Mucosa of rectum (tissue), 2 donors: ENCODE data around the gene ITGAX.

Experiments used
- H3K27ac ChIP-seq, 2 donors: one replicate each; pipeline ENCODE4 v1.7.0; 2013; ENCODE audit warnings: inconsistent platforms in 2 of 2, low read depth in 2 of 2, low read length in 2 of 2
- H3K27me3 ChIP-seq, 2 donors: one replicate each; pipeline ENCODE4 v1.7.0; 2013; ENCODE audit warnings: low read length in 2 of 2; ENCODE audit not compliant: control insufficient read depth in 2 of 2, insufficient read depth in 2 of 2
- H3K36me3 ChIP-seq, 2 donors: one replicate each; pipeline ENCODE4 v1.7.0; 2013; ENCODE audit warnings: low read length in 2 of 2; ENCODE audit not compliant: control insufficient read depth in 2 of 2, insufficient read depth in 2 of 2
- H3K4me1 ChIP-seq, 2 donors: one replicate each; pipeline ENCODE4 v1.7.0; 2013; ENCODE audit warnings: low read length in 2 of 2, mild to moderate bottlenecking in 1 of 2; ENCODE audit not compliant: control insufficient read depth in 2 of 2, insufficient read depth in 2 of 2
- H3K4me3 ChIP-seq, 2 donors: one replicate each; pipeline ENCODE4 v1.7.0; 2013; ENCODE audit warnings: low read length in 2 of 2
- H3K9ac ChIP-seq, 2 donors: one replicate each; pipeline ENCODE4 v1.7.0; 2013; ENCODE audit warnings: low read length in 2 of 2, low read depth in 1 of 2, mild to moderate bottlenecking in 1 of 2
- H3K9me3 ChIP-seq, 2 donors: one replicate each; pipeline ENCODE4 v1.7.0; 2013; ENCODE audit warnings: low read length in 2 of 2; ENCODE audit not compliant: control insufficient read depth in 2 of 2
- donor health status: healthy.
- donor health status: Normal muscosa, but diverticular disease.

The ITGAX gene

DNA sequence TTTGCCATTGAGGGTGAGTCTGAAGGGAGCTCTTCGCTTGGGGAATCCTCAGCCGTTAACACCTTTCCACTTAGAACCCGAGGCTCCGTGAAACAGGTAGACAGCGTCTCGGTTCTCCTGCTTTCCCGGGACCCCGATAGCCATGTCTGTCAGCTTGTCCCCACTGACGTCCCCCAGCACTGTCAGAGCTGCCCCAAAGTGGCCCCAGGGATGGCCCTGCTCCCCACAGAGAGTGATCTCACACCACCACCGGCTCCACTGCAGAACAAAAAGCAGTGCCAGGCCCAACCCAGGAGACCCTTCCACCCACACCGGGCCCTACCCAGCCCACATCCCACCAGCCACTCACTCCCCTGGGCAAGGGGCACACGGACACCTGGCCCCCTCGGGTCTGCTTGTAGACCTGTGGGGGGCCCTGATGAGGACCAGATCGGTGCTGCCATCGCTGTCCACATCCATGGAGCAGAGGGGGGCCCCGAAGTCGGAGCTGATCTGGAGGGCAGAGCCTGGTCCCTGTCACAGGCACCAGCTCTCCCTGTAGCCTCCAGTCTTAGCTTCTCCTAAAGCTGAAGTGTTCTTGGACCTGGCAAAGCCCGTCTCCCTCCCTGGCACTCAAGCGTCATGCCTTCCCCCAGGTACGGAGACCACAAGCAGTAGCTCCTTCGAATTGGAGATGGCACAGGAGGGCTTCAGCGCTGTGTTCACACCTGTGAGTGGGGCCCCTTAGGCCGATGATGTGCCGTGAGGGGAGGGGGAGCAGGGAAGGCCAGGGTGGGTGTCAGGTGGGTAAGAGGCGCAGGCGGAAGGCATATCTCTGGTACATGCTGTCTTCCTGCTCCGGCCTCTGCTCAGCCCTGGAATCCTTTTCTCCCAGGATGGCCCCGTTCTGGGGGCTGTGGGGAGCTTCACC lies 6.5 kb downstream of the ITGAX start:
- no peak overlapping the region for H3K27ac ChIP-seq
- no peak overlapping the region for H3K9ac ChIP-seq
- no peak overlapping the region for H3K4me3 ChIP-seq
- peaks cover 0 to 2% of the 10 kb centered on the region in 2 donors for H3K4me1 ChIP-seq
- no peaks in the 10 kb centered on the region for H3K9me3 ChIP-seq
- H3K36me3 ChIP-seq, result no peaks in the 10 kb centered on the region
- H3K27me3 ChIP-seq, result no peaks in the 10 kb centered on the region

DNA sequence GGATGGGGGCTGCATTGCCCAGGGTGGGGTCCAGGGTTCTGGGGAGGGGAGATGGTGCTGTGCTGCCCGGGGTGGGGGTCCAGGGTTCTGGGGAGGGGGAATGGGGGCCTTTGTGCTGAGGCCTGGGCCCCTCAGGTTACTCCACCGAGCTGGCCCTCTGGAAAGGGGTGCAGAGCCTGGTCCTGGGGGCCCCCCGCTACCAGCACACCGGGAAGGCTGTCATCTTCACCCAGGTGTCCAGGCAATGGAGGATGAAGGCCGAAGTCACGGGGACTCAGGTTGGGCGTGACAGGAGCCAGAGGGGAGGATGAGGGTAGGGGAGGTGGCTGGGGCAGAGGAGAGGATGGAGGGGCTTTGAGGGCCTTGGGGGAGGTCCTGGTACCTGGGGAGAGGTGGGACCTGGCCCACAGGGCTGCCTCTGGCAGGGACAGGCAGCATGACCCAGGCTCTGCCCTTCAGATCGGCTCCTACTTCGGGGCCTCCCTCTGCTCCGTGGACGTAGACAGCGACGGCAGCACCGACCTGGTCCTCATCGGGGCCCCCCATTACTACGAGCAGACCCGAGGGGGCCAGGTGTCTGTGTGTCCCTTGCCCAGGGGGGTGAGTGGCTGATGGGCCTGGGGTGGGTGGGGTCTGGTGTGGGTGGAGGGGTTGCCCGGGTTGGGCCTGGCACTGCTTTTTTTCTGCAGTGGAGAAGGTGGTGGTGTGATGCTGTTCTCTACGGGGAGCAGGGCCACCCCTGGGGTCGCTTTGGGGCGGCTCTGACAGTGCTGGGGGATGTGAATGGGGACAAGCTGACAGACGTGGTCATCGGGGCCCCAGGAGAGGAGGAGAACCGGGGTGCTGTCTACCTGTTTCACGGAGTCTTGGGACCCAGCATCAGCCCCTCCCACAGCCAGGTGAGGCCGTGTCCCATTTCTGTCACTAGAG lies 7.8 kb downstream of the ITGAX start:
- H3K4me3 ChIP-seq, result no peak overlapping the region
- no peak overlapping the region for H3K9ac ChIP-seq
- H3K27me3 ChIP-seq, result no peaks in the 10 kb centered on the region
- no peak overlapping the region for H3K27ac ChIP-seq
- no peaks in the 10 kb centered on the region for H3K9me3 ChIP-seq
- no peaks in the 10 kb centered on the region for H3K4me1 ChIP-seq
- H3K36me3 ChIP-seq, result no peaks in the 10 kb centered on the region

- Histone ChIP-seq H3K9ac (no peak overlapping the region), H3K27me3 (no peaks in the 10 kb centered on the region), H3K9me3 (no peaks in the 10 kb centered on the region), H3K27ac (no peak overlapping the region), H3K36me3 (no peaks in the 10 kb centered on the region), H3K4me1 (no peaks in the 10 kb centered on the region), H3K4me3 (no peak overlapping the region)
Observed at GRCh38 chr16:31363721-31364120, 8.7 kb downstream of the ITGAX start.

DNA sequence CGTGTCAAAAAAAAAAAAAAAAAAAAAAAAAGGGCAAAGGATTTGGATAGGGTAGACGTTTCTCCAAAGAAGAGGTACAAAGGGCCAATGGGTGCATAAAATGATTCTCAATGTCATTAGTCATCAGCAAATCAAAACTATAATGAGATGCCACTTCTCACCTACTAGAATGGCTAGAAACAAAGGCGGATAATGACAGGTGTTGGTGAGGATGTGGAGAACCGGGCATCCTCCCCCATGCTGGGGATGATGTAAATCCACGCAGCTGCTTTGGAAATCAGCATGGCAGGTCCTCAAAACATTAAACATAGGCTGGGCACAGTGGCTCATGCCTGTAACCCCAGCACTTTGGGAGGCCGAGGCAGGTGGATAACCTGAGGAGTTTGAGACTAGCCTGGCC lies 9.4 kb downstream of the ITGAX start:
- H3K4me3 ChIP-seq, result no peak overlapping the region
- H3K36me3 ChIP-seq, result no peaks in the 10 kb centered on the region
- H3K9me3 ChIP-seq, result no peaks in the 10 kb centered on the region
- no peaks in the 10 kb centered on the region for H3K4me1 ChIP-seq
- H3K27me3 ChIP-seq, result no peaks in the 10 kb centered on the region
- H3K27ac ChIP-seq, result no peak overlapping the region
- no peak overlapping the region for H3K9ac ChIP-seq

DNA sequence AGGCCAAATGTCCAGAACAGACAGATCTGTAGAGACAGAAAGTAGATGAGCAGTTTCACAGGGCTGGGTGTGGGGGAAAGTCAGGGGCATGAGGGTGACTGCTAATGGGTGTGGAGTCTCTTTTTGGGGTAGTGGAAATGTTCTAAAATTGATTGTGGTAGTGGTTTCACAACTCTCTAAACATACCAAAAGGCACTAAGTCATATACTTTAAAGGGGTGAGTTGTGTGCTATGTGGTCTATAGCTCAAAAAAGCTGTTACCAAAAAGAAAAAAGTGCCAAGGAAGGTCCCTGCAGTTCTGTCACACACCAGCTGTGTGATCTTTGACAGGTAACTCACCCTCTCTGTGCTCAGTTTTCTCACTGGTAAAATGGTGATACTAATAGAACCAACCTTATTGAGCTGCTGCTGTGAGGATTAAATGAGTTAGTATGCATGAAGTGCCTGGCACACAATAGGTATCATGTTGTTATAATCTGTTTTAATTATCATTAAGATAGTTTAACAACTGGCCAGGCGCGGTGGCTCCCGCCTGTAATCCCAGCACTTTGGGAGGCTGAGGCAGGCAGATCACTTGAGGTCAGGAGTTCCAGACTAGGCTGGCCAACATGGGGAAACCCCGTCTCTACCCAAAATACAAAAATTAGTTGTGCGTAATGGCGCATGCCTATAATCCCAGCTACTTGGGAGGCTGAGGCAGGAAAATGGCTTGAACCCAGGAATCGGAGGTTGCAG lies 10.3 kb downstream of the ITGAX start:
- no peak overlapping the region for H3K9ac ChIP-seq

DNA sequence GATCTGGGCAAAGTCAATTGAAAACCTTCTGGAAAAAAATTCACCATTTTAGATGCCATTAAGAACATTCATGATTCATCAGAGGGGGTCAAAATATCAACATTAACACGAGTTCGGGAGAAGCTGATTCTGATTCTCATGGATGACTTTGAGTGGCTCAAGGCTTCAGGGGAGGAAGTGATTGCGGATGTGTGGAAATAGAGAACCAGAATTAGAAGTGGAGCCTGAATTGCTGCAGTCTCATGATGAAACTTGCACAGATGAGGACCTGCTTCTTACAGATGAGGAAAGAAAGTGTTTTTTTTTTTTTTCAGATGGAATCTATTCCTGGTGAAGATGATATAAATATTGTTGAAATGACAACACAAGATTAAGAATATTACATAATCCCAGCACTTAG lies 12.9 kb downstream of the ITGAX start:
- H3K9me3 ChIP-seq, result no peaks in the 10 kb centered on the region
- no peaks in the 10 kb centered on the region for H3K4me1 ChIP-seq
- H3K27ac ChIP-seq, result no peak overlapping the region
- H3K4me3 ChIP-seq, result no peak overlapping the region
- H3K9ac ChIP-seq, result no peak overlapping the region
- no peaks in the 10 kb centered on the region for H3K36me3 ChIP-seq
- H3K27me3 ChIP-seq, result no peaks in the 10 kb centered on the region

More for the DNA sequence above, 10.3 kb downstream of the ITGAX start:
- Histone ChIP-seq H3K36me3 (no peaks in the 10 kb centered on the region), H3K9me3 (no peaks in the 10 kb centered on the region), H3K4me3 (no peak overlapping the region), H3K4me1 (no peaks in the 10 kb centered on the region), H3K27me3 (no peaks in the 10 kb centered on the region), H3K27ac (no peak overlapping the region)

- H3K9ac ChIP-seq, result no peak overlapping the region
- H3K9me3 ChIP-seq, result peaks cover 0 to 4% of the 10 kb centered on the region in 2 donors
- peaks cover 0 to 3% of the 10 kb centered on the region in 2 donors for H3K27me3 ChIP-seq
- H3K36me3 ChIP-seq, result no peaks in the 10 kb centered on the region
- H3K27ac ChIP-seq, result no peak overlapping the region
- no peaks in the 10 kb centered on the region for H3K4me1 ChIP-seq
- H3K4me3 ChIP-seq, result no peak overlapping the region
Observed at GRCh38 chr16:31371008-31371407, 16.0 kb downstream of the ITGAX start.

- Histone ChIP-seq H3K27ac (no peak overlapping the region), H3K9me3 (peaks cover 0 to 4% of the 10 kb centered on the region in 2 donors), H3K36me3 (no peaks in the 10 kb centered on the region), H3K9ac (no peak overlapping the region), H3K4me3 (no peak overlapping the region), H3K27me3 (peaks cover 0 to 3% of the 10 kb centered on the region in 2 donors), H3K4me1 (no peaks in the 10 kb centered on the region)
Observed at GRCh38 chr16:31371619-31372484, 16.9 kb downstream of the ITGAX start.

DNA sequence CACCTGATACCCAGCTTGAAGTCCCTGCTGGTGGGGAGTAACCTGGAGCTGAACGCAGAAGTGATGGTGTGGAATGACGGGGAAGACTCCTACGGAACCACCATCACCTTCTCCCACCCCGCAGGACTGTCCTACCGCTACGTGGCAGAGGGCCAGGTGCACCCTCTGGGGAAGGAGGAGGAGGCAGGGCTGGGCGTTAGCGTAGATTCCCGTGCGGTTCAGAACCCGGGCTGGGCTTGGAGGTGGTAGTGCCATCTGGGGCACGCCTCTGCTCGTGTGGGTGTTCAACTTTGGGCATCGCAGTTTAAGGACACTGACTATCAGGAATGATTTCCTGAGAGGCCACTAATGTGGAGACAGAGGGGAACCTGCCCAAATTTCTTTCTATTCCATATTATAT lies 18.3 kb downstream of the ITGAX start:
- H3K27me3 ChIP-seq, result peaks cover 0 to 3% of the 10 kb centered on the region in 2 donors
- H3K9me3 ChIP-seq, result peaks cover 0 to 4% of the 10 kb centered on the region in 2 donors
- H3K9ac ChIP-seq, result no peak overlapping the region
- H3K36me3 ChIP-seq, result no peaks in the 10 kb centered on the region
- no peak overlapping the region for H3K4me3 ChIP-seq
- no peaks in the 10 kb centered on the region for H3K4me1 ChIP-seq
- no peak overlapping the region for H3K27ac ChIP-seq
